B cell (primary cell): Measurements from ENCODE around the gene SPPL2C. TPM values are rescaled to one million over a fixed set of nuclear protein-coding genes. Genes with fewer than 3 reads are reported as not detected.

Source experiments
- ATAC-seq: fragments of 200-7000 bp; cut with Tn5 transposase; one replicate; pipeline ENCODE4 v1.10.0; 2021; ENCODE audit warnings: low read depth, mild to moderate bottlenecking, moderate number of reproducible peaks, moderate library complexity
- CTCF ChIA-PET: fragments of 350-600 bp; sonication (Branson Sonifier 250); formaldehyde crosslinking; loops from one replicate; lab custom pipeline; 2021; ENCODE audit warnings: antibody characterized with exemption, inconsistent platforms; lab: Charles Lee
- POLR2A ChIA-PET: fragments of 350-600 bp; sonication (Branson Sonifier 250); formaldehyde crosslinking; loops from one replicate; lab custom pipeline; 2021; ENCODE audit warnings: antibody characterized with exemption; lab: Charles Lee
- DNase-seq: peaks from one replicate; pipeline ENCODE4 v3.0.0; 2013
- H2AFZ ChIP-seq: 2 replicates; pipeline ENCODE4 v1.6.1; 2012; ENCODE audit warnings: mild to moderate bottlenecking, low read depth, low read length; ENCODE audit not compliant: insufficient read depth, poor library complexity, severe bottlenecking
- H3K27ac ChIP-seq, 2 donors: 1 replicate in 1 of 2; 2 replicates in 1 of 2; pipeline ENCODE4 v1.5.1; 2012 to 2013; ENCODE audit warnings: low read length in 2 of 2, mild to moderate bottlenecking in 2 of 2, moderate library complexity in 1 of 2
- H3K27me3 ChIP-seq, 4 experiments: fragments of 200-600 bp in 1 of 4; sonication (generic) in 1 of 4; replicated peaks in 1 of 4; 1 replicate in 2 of 4; 2 replicates in 2 of 4; pipeline versions ENCODE4 v1.6.1 to v1.7.0; 2013 to 2016; ENCODE audit warnings: low read length in 3 of 4, mild to moderate bottlenecking in 2 of 4, mixed read lengths in 1 of 4, moderate library complexity in 1 of 4; ENCODE audit not compliant: insufficient read depth in 4 of 4, control insufficient read depth in 3 of 4; ENCODE audit errors: control extremely low read depth in 1 of 4
- H3K36me3 ChIP-seq, 2 experiments: replicated peaks in 1 of 2; 1 replicate in 1 of 2; 2 replicates in 1 of 2; pipeline versions ENCODE4 v1.6.1 to v1.7.1; 2013; ENCODE audit warnings: low read length in 1 of 2; ENCODE audit not compliant: insufficient read depth in 2 of 2, control insufficient read depth in 1 of 2; ENCODE audit errors: control extremely low read depth in 1 of 2, extremely low read depth in 1 of 2
- H3K4me1 ChIP-seq, 2 donors: fragments of 200-600 bp in 1 of 2; sonication (generic) in 1 of 2; 1 replicate in 1 of 2; 2 replicates in 1 of 2; pipeline versions ENCODE4 v1.5.1 to v1.6.1; 2013 to 2017; ENCODE audit warnings: low read length in 2 of 2; ENCODE audit not compliant: control insufficient read depth in 2 of 2, insufficient read depth in 2 of 2
- H3K4me2 ChIP-seq: replicated peaks from 2 replicates; pipeline ENCODE3; 2012; ENCODE audit warnings: mild to moderate bottlenecking, low read depth, low read length; ENCODE audit not compliant: poor library complexity, severe bottlenecking
- H3K4me3 ChIP-seq, 5 experiments: fragments of 200-600 bp in 1 of 5; sonication (generic) in 1 of 5; 1 replicate in 3 of 5; 2 replicates in 2 of 5; pipeline versions ENCODE4 v1.5.1 to v1.7.0; 2011 to 2016; ENCODE audit warnings: low read length in 4 of 5, mild to moderate bottlenecking in 4 of 5, low read depth in 2 of 5, control low read depth in 1 of 5, moderate library complexity in 1 of 5; ENCODE audit not compliant: insufficient read depth in 1 of 5; ENCODE audit errors: control extremely low read depth in 1 of 5, extremely low read depth in 1 of 5
- H3K79me2 ChIP-seq: fragments of 200-600 bp; sonication (generic); one replicate; pipeline ENCODE4 v1.6.0; 2016; ENCODE audit warnings: low read length; ENCODE audit not compliant: control insufficient read depth, insufficient read depth
- H3K9ac ChIP-seq: fragments of 200-600 bp; sonication (generic); 2 replicates; pipeline ENCODE4 v1.6.1; 2017; ENCODE audit warnings: mild to moderate bottlenecking, low read length, moderate library complexity
- H3K9me3 ChIP-seq, 3 donors: one replicate each; pipeline versions ENCODE4 v1.6.1 to v1.7.1; 2013; ENCODE audit warnings: low read length in 2 of 3; ENCODE audit not compliant: control insufficient read depth in 2 of 3, insufficient read depth in 1 of 3; ENCODE audit errors: control extremely low read depth in 1 of 3
- H4K20me1 ChIP-seq: 2 replicates; pipeline ENCODE4 v1.6.0; 2012; ENCODE audit warnings: mild to moderate bottlenecking, low read length; ENCODE audit not compliant: insufficient read depth, control insufficient read depth, poor library complexity, severe bottlenecking
- H3K27ac Mint-ChIP-seq: one replicate; pipeline ENCODE4 v1.8.0; 2021; ENCODE audit warnings: mixed read lengths
- H3K27me3 Mint-ChIP-seq: one replicate; pipeline ENCODE4 v1.8.0; 2021; ENCODE audit warnings: mixed read lengths
- H3K4me1 Mint-ChIP-seq: one replicate; pipeline ENCODE4 v1.8.0; 2021; ENCODE audit warnings: mixed read lengths
- H3K4me3 Mint-ChIP-seq: one replicate; pipeline ENCODE4 v1.8.0; 2021; ENCODE audit warnings: mixed read lengths
- H3K9me3 Mint-ChIP-seq: one replicate; pipeline ENCODE4 v1.8.0; 2022; ENCODE audit warnings: mixed read lengths; ENCODE audit not compliant: insufficient read depth
- CTCF ChIP-seq: fragments of 200-600 bp; IDR thresholded peaks from one replicate; pipeline ENCODE4 v1.8.0; 2022; ENCODE audit warnings: antibody characterized with exemption, mild to moderate bottlenecking
- EZH2 ChIP-seq: IDR thresholded peaks from 2 replicates; pipeline ENCODE4 v1.6.1; 2012; ENCODE audit warnings: borderline replicate concordance, low read depth, mild to moderate bottlenecking, moderate library complexity, low read length; ENCODE audit not compliant: insufficient read depth, poor library complexity, severe bottlenecking
- WGBS: methylation state at CpG from one replicate; pipeline ENCODE4 v1.1.5; 2013; ENCODE audit warnings: missing lambda C conversion rate; ENCODE audit not compliant: insufficient coverage; 5-methylcytosine and 5-hydroxymethylcytosine counted together
- intact Hi-C: fragments of 100-400 bp; cut with micrococcal nuclease; formaldehyde crosslinking; loops from one replicate; pipeline ENCODE4 v1.10.0; 2022
- polyA plus RNA-seq: library from polyadenylated mRNA; depleted of rRNA; stranded (reverse); fragments of >200 nt; gene quantifications from 2 replicates; pipeline ENCODE4 v1.2.3, GENCODE V29; 2012
- total RNA-seq, 2 donors: library from RNA; stranded (reverse); fragments of 120-200 nt in 1 of 2; gene quantifications; 1 replicate in 1 of 2; 2 replicates in 1 of 2; pipeline versions ENCODE4 v1.2.3 to v1.2.4, GENCODE V29; 2013 to 2022

The SPPL2C gene
- total and polyA plus RNA-seq, 2 donors (not counting 1 experiment from before 2014, with no cell fraction given) = not detected

- H4K20me1 ChIP-seq = no peaks in the 10 kb centered on the region
- H3K4me2 ChIP-seq = no peak overlapping the region
- DNase-seq = no peak
- no peaks in the 10 kb centered on the region for H3K36me3 ChIP-seq
- Mint-ChIP-seq H3K9me3 (no peaks in the 10 kb centered on the region), H3K4me3 (no peak overlapping the region), H3K4me1 (no peaks in the 10 kb centered on the region), H3K27ac (no peak overlapping the region), H3K27me3 (peaks cover 14% of the 10 kb centered on the region)
- no peaks in the 10 kb centered on the region for H3K4me1 ChIP-seq
- no peak overlapping the region for H2AFZ ChIP-seq
- H3K79me2 ChIP-seq = no peaks in the 10 kb centered on the region
- ChIA-PET CTCF (no interaction called here), POLR2A (no interaction called here)
- no peak for ATAC-seq
- intact Hi-C loops = no loop called here
- no peak overlapping the region for H3K9ac ChIP-seq
- 90% methylated on average over 9 of the region's 9 CpGs for WGBS
- no peak for TF ChIP-seq EZH2
- TF ChIP-seq CTCF = no peak
- no peak overlapping the region for H3K27ac ChIP-seq
- H3K4me3 ChIP-seq = no peak overlapping the region
- H3K9me3 ChIP-seq = no peaks in the 10 kb centered on the region
- H3K27me3 ChIP-seq = peaks cover 0 to 5% (median 0%) of the 10 kb centered on the region in 4 experiments
Observed at GRCh38 chr17:45846646-45847045, 2.0 kb downstream of the SPPL2C start.

- Histone ChIP-seq H3K4me3 (no peak overlapping the region), H3K27me3 (peaks cover 0 to 10% (median under 1%) of the 10 kb centered on the region in 4 experiments), H3K9ac (no peak overlapping the region), H3K36me3 (no peaks in the 10 kb centered on the region), H4K20me1 (no peaks in the 10 kb centered on the region), H2AFZ (no peak overlapping the region), H3K4me1 (no peaks in the 10 kb centered on the region), H3K27ac (no peak overlapping the region), H3K9me3 (no peaks in the 10 kb centered on the region), H3K79me2 (no peaks in the 10 kb centered on the region), H3K4me2 (no peak overlapping the region)
- CTCF ChIA-PET = no interaction called here
- intact Hi-C loops = no loop called here
- POLR2A ChIA-PET = no interaction called here
- H3K27me3 Mint-ChIP-seq = peaks cover 14% of the 10 kb centered on the region
- WGBS = 90% methylated on average over 3 of the region's 4 CpGs
- no peak for DNase-seq
- no peak overlapping the region for H3K4me3 Mint-ChIP-seq
- no peaks in the 10 kb centered on the region for H3K4me1 Mint-ChIP-seq
- H3K27ac Mint-ChIP-seq = no peak overlapping the region
- ATAC-seq = no peak
- no peaks in the 10 kb centered on the region for H3K9me3 Mint-ChIP-seq
- TF ChIP-seq EZH2 (no peak), CTCF (no peak)
Observed at GRCh38 chr17:45847101-45847500, 2.4 kb downstream of the SPPL2C start.
